LHCN-M2 (cell line): ENCODE data around the gene UBL3. TPM values are rescaled to one million over a fixed set of nuclear protein-coding genes. Genes with fewer than 3 reads are reported as not detected.
A peak's percentile ranks its signal among the peaks of the same experiment; 100 is the strongest.

ENCODE experiments used
- DNase-seq: peaks from one replicate; pipeline ENCODE4 v3.0.0-alpha.2; 2012; ENCODE audit warnings: low read depth
- total RNA-seq: library from RNA; depleted of rRNA; stranded (reverse); fragments of >200 nt; gene quantifications from 2 replicates; pipeline ENCODE4 v1.2.3, GENCODE V29; 2014

Gene UBL3
- total RNA-seq, 1 experiment from 2014 or later: 9.2 TPM

DNA sequence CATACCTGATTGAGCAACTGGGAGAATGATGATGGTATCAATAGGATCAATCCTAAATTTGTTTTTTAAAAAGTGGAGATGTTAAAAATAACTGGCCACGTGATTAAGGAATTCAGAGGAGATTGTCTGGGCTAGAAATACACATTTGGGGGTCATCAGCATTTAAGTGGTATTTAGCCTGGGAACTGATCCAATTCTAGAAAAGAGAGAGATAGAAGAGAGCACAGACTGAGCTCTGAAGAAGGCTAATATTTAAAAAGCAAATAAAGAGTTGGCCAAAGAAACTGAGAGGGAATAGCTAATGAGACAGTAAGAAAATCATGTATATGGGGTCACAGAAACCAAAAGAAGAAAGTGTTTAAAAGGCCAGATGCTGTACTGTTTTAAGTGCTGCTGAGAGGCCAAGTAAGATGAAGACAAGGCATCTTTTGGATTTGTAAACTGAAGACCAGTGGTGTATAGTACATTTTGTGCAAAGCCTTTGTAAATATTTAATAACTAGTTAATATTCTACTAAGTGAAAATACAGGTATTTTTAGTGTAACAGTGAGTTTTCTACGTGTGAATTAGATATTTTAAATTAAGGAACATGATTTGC is 40.2 kb downstream of the UBL3 start:
- DNase-seq: no peak

DNA sequence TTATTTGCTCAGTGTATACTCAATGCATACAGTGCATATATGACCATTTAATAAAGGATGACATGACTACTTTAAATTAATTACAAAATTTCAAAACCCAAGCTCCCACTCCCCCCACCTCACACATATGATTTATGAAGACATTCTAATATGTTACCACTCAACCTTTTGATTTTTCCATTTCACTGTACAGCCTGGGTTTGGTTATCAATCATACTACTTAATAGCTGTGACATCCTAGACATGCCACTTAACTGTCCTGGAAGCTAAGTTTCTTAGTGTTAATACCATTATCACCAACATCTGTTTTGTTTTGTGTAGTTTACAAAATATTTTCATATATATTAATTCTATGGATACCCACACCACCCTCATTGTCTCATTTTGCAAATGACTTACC is 42.2 kb downstream of the UBL3 start:
- DNase-seq: no peak

GRCh38 chr13:29805994-29806979 is 44.1 kb downstream of the UBL3 start:
- no peak for DNase-seq

DNA sequence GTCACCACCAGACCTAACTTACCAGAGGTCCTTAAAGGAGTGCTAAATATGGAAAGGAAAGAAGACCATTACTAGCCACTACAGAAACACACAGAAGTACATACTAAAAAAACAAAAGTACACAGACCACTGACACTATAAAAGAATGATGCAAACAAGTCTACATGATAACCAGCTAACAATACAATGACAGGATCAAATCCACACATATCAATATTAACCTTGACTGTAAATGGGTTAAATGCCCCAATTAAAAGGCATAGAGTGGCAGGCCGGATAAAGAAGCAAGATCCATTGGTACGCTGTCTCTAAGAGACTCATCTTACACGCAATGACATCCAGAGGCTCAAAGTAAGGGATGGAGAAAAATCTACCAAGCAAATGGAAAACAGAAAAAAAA is 47.2 kb downstream of the UBL3 start:
- no peak for DNase-seq

GRCh38 chr13:29802621-29803020 is 47.8 kb downstream of the UBL3 start:
- peak; percentile 10 for DNase-seq

GRCh38 chr13:29801737-29802305 is 48.6 kb downstream of the UBL3 start:
- peak; percentile 41 for DNase-seq

DNA sequence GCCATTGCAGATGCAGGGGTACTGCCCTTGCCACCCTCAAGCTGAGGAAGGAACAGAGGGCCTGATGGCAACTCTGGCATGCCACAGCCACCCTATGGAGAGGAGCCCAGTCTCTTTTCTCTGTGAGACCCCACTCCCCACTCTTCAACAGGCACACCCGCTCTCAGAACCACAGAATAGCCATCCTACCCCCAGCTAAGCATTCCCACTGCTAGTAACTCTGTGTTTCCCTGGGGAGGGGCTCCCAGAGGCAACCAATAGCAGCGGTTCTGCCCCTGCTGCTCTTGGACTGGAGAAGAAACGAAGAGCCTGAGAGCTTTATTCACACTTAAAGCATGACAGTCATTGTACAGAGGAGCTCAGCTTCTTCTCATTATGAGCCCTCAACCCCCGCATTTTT is 49.3 kb downstream of the UBL3 start:
- DNase-seq: no peak

- DNase-seq: no peak
These were observed 49.7 kb downstream of the UBL3 start for GRCh38 chr13:29800687-29801086.

- DNase-seq: no peak
These were observed 51.4 kb downstream of the UBL3 start for GRCh38 chr13:29799041-29799440.

DNA sequence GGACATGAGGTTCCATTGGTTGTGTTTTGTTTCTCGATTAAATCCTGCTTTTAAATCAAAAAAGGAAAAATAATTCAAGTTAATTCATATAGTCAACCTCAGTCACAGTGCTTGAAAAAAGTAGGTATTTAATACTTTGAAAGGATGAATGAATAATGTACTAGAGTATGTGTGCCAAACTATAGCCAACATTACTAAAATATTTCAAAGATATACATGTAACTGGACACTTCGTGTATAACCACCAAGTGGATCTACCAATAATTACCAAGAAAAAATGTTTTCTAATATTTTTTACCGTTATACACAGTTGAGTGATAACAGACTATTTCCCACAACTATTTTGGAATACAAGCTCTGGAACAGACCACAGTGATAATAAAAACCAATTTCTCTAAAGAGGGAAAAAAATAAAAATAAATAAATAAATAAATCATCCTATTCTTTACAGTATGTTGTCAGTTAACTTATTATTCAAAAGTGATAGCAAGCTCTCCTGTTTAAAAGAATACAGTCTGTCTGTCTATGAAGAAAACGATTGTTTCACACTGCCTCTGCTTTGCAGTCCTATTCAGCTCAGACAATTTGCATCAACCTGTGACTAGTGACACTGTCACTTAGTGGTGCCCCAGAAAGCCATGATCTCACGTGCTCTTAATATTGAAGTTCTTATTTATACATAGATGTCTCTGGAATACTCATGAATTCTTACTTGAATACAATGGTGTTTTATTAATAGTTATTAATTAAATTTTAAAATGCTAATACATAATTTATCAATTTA is 58.2 kb downstream of the UBL3 start:
- DNase-seq: no peak

GRCh38 chr13:29791508-29791907 is 58.9 kb downstream of the UBL3 start:
- no peak for DNase-seq

DNA sequence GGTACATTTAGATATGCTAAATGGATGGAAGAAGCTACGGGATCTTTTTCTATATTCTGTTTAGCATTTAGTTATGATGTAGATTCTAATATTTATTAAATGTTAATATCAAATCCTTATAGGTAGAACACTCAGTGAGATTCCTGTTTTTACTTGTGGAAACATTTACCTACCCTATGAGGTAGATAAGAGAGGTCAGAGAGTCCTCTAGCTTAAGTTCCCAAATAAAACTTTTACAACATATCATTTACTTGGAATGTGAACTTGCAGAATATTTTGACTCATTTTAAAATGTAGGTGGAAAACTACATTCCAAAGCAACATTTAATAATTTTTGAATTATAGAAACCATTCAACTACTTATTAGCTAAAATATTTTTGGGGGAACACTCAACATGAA is 63.7 kb downstream of the UBL3 start:
- no peak for DNase-seq

DNA sequence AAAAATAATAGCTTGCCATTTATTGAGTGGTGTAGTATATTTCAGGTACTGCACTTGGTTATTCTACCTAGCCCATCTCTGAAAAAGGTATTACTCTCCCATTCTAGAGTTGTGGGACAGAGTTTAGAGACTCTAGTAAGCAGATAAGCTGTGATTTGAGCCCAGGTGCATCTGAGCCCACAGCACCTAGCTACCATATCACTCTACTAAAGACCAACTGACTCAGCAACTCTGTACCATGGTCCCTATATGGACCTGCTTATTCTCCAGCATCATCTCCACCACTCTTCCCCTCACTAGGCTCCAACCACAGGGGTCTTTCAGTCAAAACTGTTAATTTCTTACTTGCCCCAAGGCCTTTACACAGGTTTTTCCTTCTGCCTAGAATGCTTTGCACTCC is 64.4 kb downstream of the UBL3 start:
- DNase-seq: no peak

DNA sequence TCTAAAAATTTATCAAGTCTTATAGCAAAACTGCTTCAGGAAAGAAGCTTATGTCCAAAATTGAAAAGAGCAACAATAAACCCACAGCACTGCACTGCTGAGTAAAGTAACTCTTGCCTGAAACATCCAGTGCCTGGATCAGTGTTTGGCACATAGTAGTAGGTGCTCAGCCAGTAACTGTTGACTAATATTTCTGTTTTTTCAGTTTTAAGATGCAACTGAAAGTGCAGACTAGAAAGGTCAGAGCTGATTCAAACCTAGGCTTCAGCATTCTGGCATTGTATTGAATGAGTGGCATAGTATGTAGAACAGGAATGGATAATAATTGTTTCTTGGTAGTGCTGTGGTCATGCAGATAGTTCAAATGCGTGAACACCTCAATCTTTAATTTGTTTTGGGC is 67.6 kb downstream of the UBL3 start:
- no peak for DNase-seq

- no peak for DNase-seq
These were observed 75.6 kb downstream of the UBL3 start for GRCh38 chr13:29774830-29775229.

GRCh38 chr13:29771247-29771646 is 79.2 kb downstream of the UBL3 start:
- DNase-seq: peak; percentile 21

- DNase-seq: no peak
These were observed 83.4 kb downstream of the UBL3 start for GRCh38 chr13:29767006-29767405.

DNA sequence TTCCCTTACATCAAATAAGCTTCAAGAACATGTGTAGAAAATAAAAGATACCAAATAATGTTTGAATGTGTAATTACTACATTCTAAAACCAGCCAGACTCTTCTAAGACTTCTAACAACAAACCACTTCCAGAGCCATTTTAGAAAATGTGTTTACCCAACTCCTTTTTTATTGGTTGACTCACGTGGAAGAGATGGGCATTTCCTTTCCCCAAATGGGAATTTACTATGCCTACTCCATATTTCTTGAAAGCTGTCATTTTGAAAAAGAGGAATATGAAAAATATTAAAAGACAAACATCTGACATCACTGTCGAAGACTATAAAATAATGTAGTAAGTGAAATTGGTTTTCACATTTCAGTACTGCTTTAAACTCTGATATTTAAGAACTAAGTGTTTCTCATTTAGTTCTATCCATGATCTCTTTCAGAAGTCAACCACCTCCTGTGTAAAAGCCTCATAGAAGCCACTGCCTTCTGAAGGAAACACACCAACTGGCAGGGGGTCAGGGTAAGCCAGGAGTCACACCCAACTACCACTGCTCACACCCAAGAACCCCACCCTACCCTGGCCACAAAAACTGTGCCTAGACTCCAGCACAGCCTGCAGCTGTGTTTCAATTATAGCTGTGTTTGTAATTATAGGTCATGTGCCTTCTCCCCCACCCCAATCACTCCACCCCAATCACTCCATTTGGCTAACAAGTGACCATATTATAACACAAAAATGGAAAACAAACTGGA is 86.8 kb downstream of the UBL3 start:
- no peak for DNase-seq

- DNase-seq: no peak
These were observed 88.6 kb downstream of the UBL3 start for GRCh38 chr13:29761815-29762214.

- DNase-seq: no peak
These were observed 89.3 kb downstream of the UBL3 start for GRCh38 chr13:29761160-29761559.

DNA sequence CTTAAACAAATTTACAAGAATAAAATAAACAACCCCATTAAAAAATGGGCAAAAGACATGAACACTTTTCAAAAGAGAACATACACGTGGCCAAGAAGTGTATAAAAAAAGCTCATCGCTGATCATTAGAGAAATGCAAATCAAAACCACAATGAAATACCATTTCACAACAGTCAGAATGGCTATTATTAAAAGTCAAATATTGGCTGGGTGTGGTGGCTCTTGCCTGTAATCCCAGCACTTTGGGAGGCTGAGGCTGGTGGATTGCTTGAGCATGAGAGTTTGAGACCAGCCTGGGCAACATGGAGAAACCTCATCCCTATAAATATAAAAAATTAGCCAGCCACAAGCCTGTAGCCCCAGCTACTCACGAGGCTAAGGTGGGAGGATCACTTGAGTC is 89.9 kb downstream of the UBL3 start:
- DNase-seq: no peak
